Mesendoderm (in vitro differentiated cells): ENCODE data around the gene THSD1.

ENCODE experiments used
- DNase-seq: peaks from one replicate; pipeline ENCODE4 v3.0.0; 2013
- H2AK5ac ChIP-seq: 2 replicates; pipeline ENCODE4 v1.6.1; 2013; ENCODE audit warnings: low read length, inconsistent platforms
- H2BK120ac ChIP-seq: 2 replicates; pipeline ENCODE4 v1.6.1; 2013; ENCODE audit warnings: low read depth, mild to moderate bottlenecking, low read length, moderate library complexity, mixed read lengths
- H2BK15ac ChIP-seq: replicated peaks from 2 replicates; pipeline ENCODE4 v1.6.1; 2013; ENCODE audit warnings: low read depth, mild to moderate bottlenecking, moderate library complexity
- H2BK5ac ChIP-seq: 2 replicates; pipeline ENCODE4 v1.6.1; 2013; ENCODE audit warnings: low read length, inconsistent platforms
- H3K18ac ChIP-seq: 2 replicates; pipeline ENCODE4 v1.6.1; 2013; ENCODE audit warnings: mild to moderate bottlenecking, low read length, mixed read lengths
- H3K23ac ChIP-seq: one replicate; pipeline ENCODE4 v1.6.1; 2013; ENCODE audit warnings: low read length
- H3K27ac ChIP-seq: 2 replicates; pipeline ENCODE4 v1.5.1; 2013; ENCODE audit warnings: low read depth, mild to moderate bottlenecking, inconsistent platforms, low read length, moderate library complexity
- H3K27me3 ChIP-seq: 2 replicates; pipeline ENCODE4 v1.6.1; 2013; ENCODE audit warnings: low read length, control low read depth, mild to moderate bottlenecking, inconsistent platforms; ENCODE audit not compliant: insufficient read depth, poor library complexity
- H3K36me3 ChIP-seq: 2 replicates; pipeline ENCODE4 v1.6.1; 2013; ENCODE audit warnings: low read length, inconsistent platforms; ENCODE audit not compliant: control insufficient read depth, insufficient read depth
- H3K4ac ChIP-seq: one replicate; pipeline ENCODE4 v1.6.1; 2013; ENCODE audit warnings: low read depth, mild to moderate bottlenecking, low read length, moderate library complexity
- H3K4me1 ChIP-seq: 2 replicates; pipeline ENCODE4 v1.6.1; 2013; ENCODE audit warnings: low read depth, low read length, inconsistent platforms; ENCODE audit not compliant: control insufficient read depth
- H3K4me2 ChIP-seq: 2 replicates; pipeline ENCODE4 v1.6.1; 2013; ENCODE audit warnings: low read length
- H3K4me3 ChIP-seq: 2 replicates; pipeline ENCODE4 v1.5.1; 2013; ENCODE audit warnings: mild to moderate bottlenecking, low read length
- H3K56ac ChIP-seq: one replicate; pipeline ENCODE4 v1.6.1; 2013; ENCODE audit warnings: low read length
- H3K79me1 ChIP-seq: 2 replicates; pipeline ENCODE4 v1.6.1; 2013; ENCODE audit warnings: low read length, inconsistent platforms
- H3K79me2 ChIP-seq: 2 replicates; pipeline ENCODE4 v1.6.1; 2013; ENCODE audit warnings: mild to moderate bottlenecking, low read length; ENCODE audit not compliant: control insufficient read depth, insufficient read depth
- H3K9ac ChIP-seq: 2 replicates; pipeline ENCODE4 v1.6.1; 2013; ENCODE audit warnings: low read length, inconsistent platforms
- H4K5ac ChIP-seq: one replicate; pipeline ENCODE4 v1.6.1; 2013; ENCODE audit warnings: low read length
- H4K8ac ChIP-seq: one replicate; pipeline ENCODE4 v1.6.1; 2013; ENCODE audit warnings: low read depth, mild to moderate bottlenecking, control low read depth, low read length, moderate library complexity
- WGBS: extraction: QIAGEN DNeasy Blood & Tissue Kit; methylation state at CpG from one replicate; pipeline ENCODE4 v1.1.7; 2013; ENCODE audit warnings: low lambda C conversion rate, missing lambda C conversion rate; ENCODE audit not compliant: insufficient coverage; ENCODE audit errors: extremely low coverage; 5-methylcytosine and 5-hydroxymethylcytosine counted together

Gene THSD1

DNA sequence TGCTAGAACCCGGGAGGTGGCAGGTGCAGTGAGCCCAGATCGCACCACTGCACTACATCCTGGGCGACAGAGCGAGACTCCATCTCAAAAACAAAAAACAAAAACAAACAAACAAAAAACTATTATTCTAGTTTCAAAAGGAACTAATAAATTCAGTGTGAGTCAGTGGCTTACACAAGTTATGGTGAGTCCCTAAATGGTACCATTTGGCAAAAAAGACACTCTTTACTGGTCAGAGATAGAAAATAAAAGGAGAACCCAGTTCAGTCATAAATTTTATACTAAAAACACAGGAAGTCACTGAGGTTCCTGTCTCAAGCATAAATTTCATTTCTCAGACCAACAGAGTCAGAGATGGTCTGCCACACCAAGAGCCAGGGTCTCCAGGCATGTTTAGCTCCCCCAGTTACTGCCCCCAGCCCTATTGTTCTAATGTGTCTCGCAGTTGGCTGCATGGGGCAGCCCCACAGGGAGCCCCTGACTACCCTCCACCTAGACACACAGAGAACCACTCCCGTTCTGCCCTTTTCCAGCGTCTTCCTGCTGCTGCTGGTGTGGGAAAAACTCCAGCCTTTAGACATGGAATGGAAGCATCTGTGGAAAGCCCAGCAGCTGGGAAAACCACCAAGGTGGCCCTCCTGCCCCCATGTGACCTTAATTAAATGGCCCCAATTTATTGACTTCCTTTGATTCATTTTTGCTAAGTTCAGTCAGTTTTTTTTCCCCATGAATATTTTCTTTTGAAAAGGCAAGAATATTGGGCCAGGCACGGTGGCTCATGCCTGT, 12.2 kb downstream of the THSD1 start:
- H3K4me2 ChIP-seq = no peak overlapping the region
- H3K79me2 ChIP-seq = no peaks in the 10 kb centered on the region
- no peak overlapping the region for H3K56ac ChIP-seq
- H3K18ac ChIP-seq = no peak overlapping the region
- no peak overlapping the region for H3K9ac ChIP-seq
- no peak overlapping the region for H2AK5ac ChIP-seq
- H2BK15ac ChIP-seq = no peak overlapping the region
- H2BK5ac ChIP-seq = no peak overlapping the region
- H3K4me1 ChIP-seq = no peaks in the 10 kb centered on the region
- no peak overlapping the region for H4K8ac ChIP-seq
- H3K4me3 ChIP-seq = no peak overlapping the region
- H4K5ac ChIP-seq = no peak overlapping the region
- H3K4ac ChIP-seq = no peak overlapping the region
- no peak for DNase-seq
- no peak overlapping the region for H2BK120ac ChIP-seq
- no peaks in the 10 kb centered on the region for H3K27me3 ChIP-seq
- no peaks in the 10 kb centered on the region for H3K36me3 ChIP-seq
- no peaks in the 10 kb centered on the region for H3K79me1 ChIP-seq
- H3K23ac ChIP-seq = no peak overlapping the region
- no CpG with 5 or more reads among the region's 8 CpGs for WGBS
- no peak overlapping the region for H3K27ac ChIP-seq

DNA sequence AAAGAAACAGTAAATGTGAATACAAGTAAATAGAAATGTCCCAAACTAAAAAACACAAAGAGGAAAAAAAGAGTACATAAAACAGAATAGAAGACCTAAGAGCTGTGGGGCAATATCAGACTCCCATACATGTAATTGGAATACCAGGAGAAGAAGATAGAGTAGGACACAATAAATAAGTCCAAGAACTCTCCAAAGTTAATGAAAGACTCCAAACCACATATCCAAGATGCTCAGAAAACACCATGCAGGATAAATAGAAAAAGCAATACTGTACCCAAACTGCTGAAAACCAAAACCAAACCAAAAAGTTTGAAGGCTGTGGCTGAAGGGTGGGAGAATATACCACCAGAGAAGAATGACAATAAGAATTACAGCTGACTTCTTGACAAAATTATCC, 18.3 kb downstream of the THSD1 start:
- Histone ChIP-seq H3K23ac (no peak overlapping the region), H4K8ac (no peak overlapping the region), H3K4me2 (no peak overlapping the region), H2BK5ac (no peak overlapping the region), H3K27me3 (no peaks in the 10 kb centered on the region), H3K56ac (no peak overlapping the region), H2BK15ac (no peak overlapping the region), H3K18ac (no peak overlapping the region), H3K9ac (no peak overlapping the region), H3K36me3 (no peaks in the 10 kb centered on the region), H3K4ac (no peak overlapping the region), H3K4me1 (no peaks in the 10 kb centered on the region), H3K79me2 (no peaks in the 10 kb centered on the region), H4K5ac (no peak overlapping the region), H3K27ac (no peak overlapping the region), H2BK120ac (no peak overlapping the region), H3K4me3 (no peak overlapping the region), H2AK5ac (no peak overlapping the region), H3K79me1 (no peaks in the 10 kb centered on the region)
- no peak for DNase-seq

- Histone ChIP-seq H4K5ac (no peak overlapping the region), H3K4me1 (no peaks in the 10 kb centered on the region), H2AK5ac (no peak overlapping the region), H3K23ac (no peak overlapping the region), H3K4ac (no peak overlapping the region), H3K18ac (no peak overlapping the region), H3K27me3 (no peaks in the 10 kb centered on the region), H3K27ac (no peak overlapping the region), H3K9ac (no peak overlapping the region), H3K79me1 (no peaks in the 10 kb centered on the region), H4K8ac (no peak overlapping the region), H3K36me3 (no peaks in the 10 kb centered on the region), H3K79me2 (no peaks in the 10 kb centered on the region), H2BK15ac (no peak overlapping the region), H2BK120ac (no peak overlapping the region), H3K56ac (no peak overlapping the region), H3K4me3 (no peak overlapping the region), H2BK5ac (no peak overlapping the region), H3K4me2 (no peak overlapping the region)
- no CpG with 5 or more reads among the region's 4 CpGs for WGBS
- peak; percentile 16 for DNase-seq
Observed at GRCh38 chr13:52385870-52386269, 20.1 kb downstream of the THSD1 start.

GRCh38 chr13:52383366-52383765, 22.6 kb downstream of the THSD1 start:
- H3K23ac ChIP-seq = no peak overlapping the region
- no peak overlapping the region for H4K8ac ChIP-seq
- no peak overlapping the region for H3K4me2 ChIP-seq
- H3K27ac ChIP-seq = no peak overlapping the region
- H4K5ac ChIP-seq = no peak overlapping the region
- H3K4me3 ChIP-seq = no peak overlapping the region
- H3K9ac ChIP-seq = no peak overlapping the region
- no peaks in the 10 kb centered on the region for H3K79me2 ChIP-seq
- H2BK15ac ChIP-seq = no peak overlapping the region
- no peaks in the 10 kb centered on the region for H3K79me1 ChIP-seq
- no peak overlapping the region for H3K56ac ChIP-seq
- H2AK5ac ChIP-seq = no peak overlapping the region
- DNase-seq = peak; percentile 3
- H2BK120ac ChIP-seq = no peak overlapping the region
- H3K4me1 ChIP-seq = no peaks in the 10 kb centered on the region
- no peaks in the 10 kb centered on the region for H3K36me3 ChIP-seq
- no peak overlapping the region for H3K4ac ChIP-seq
- H3K18ac ChIP-seq = no peak overlapping the region
- no CpG with 5 or more reads among the region's 1 CpG for WGBS
- no peak overlapping the region for H2BK5ac ChIP-seq
- H3K27me3 ChIP-seq = no peaks in the 10 kb centered on the region

DNA sequence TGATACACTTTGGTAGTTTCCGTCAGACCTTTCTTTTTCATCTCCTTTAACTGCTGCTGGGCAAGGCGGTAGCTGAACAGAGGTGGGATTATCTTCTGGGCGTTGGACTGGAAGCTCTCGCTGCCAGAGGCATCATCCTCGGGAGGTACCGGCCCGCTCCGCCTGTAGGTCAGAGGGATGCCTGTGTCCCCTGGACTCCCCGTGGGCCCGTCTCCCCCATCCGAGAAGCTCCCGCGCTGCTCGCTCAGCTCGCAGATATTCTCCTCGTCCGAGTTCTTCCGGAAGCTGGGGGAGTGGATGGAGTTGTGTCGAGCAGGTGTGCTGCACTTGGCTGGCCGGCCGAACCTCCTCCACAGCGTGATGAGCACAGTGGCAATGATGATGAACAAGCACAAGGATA, 27.7 kb downstream of the THSD1 start:
- no peak overlapping the region for H2BK5ac ChIP-seq
- no peaks in the 10 kb centered on the region for H3K27me3 ChIP-seq
- H3K79me1 ChIP-seq = no peaks in the 10 kb centered on the region
- H3K4ac ChIP-seq = no peak overlapping the region
- H3K27ac ChIP-seq = no peak overlapping the region
- no peak overlapping the region for H3K56ac ChIP-seq
- H3K36me3 ChIP-seq = no peaks in the 10 kb centered on the region
- no peak overlapping the region for H2AK5ac ChIP-seq
- no peak overlapping the region for H4K8ac ChIP-seq
- H3K9ac ChIP-seq = no peak overlapping the region
- WGBS = no CpG with 5 or more reads among the region's 22 CpGs
- no peak for DNase-seq
- H3K23ac ChIP-seq = no peak overlapping the region
- no peak overlapping the region for H3K4me3 ChIP-seq
- H2BK15ac ChIP-seq = no peak overlapping the region
- H3K4me1 ChIP-seq = no peaks in the 10 kb centered on the region
- H4K5ac ChIP-seq = no peak overlapping the region
- H3K4me2 ChIP-seq = no peak overlapping the region
- no peak overlapping the region for H2BK120ac ChIP-seq
- H3K18ac ChIP-seq = no peak overlapping the region
- H3K79me2 ChIP-seq = no peaks in the 10 kb centered on the region

GRCh38 chr13:52377898-52378297, 28.1 kb downstream of the THSD1 start:
- Histone ChIP-seq H2BK15ac (no peak overlapping the region), H3K79me2 (no peaks in the 10 kb centered on the region), H3K18ac (no peak overlapping the region), H3K4me3 (no peak overlapping the region), H3K56ac (no peak overlapping the region), H4K5ac (no peak overlapping the region), H3K36me3 (no peaks in the 10 kb centered on the region), H3K4me1 (no peaks in the 10 kb centered on the region), H2BK5ac (no peak overlapping the region), H3K4ac (no peak overlapping the region), H3K4me2 (no peak overlapping the region), H3K27me3 (no peaks in the 10 kb centered on the region), H3K23ac (no peak overlapping the region), H3K27ac (no peak overlapping the region), H3K9ac (no peak overlapping the region), H2AK5ac (no peak overlapping the region), H3K79me1 (no peaks in the 10 kb centered on the region), H4K8ac (no peak overlapping the region), H2BK120ac (no peak overlapping the region)
- no CpG with 5 or more reads among the region's 21 CpGs for WGBS
- no peak for DNase-seq
